HG02610 (cell line): ENCODE measurements around the gene PEX14.
A peak's percentile ranks its signal among the peaks of the same experiment; 100 is the strongest.
"Not testable (repeated sequence)": the region's sequence is repeated elsewhere in the genome, so short reads cannot be mapped to it uniquely, and the experiment has no call there.

ENCODE experiments used
- ATAC-seq: cut with Tn5 transposase; IDR thresholded peaks from one replicate; pipeline ENCODE4 v1.9.1; 2021; ENCODE audit warnings: mild to moderate bottlenecking, moderate library complexity; ENCODE audit not compliant: unreplicated experiment

The PEX14 gene

DNA sequence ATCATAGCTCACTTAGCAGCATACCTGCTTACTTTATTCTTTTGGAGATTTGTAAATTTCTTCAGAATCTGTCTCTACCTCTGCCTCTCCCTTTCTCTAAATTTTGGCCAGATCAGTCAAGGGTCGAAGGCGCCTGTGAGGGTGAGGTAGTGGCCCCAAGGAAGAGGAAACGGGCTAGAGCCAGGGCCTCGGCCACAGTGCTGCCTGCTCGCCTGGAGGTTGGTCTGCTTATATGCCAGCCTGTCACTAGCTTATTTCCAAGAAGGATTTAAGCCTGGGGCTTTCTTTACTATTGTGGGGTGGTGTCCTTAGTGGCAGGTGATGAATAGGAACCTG lies 19.6 kb downstream of the PEX14 start:
- no peak for ATAC-seq

DNA sequence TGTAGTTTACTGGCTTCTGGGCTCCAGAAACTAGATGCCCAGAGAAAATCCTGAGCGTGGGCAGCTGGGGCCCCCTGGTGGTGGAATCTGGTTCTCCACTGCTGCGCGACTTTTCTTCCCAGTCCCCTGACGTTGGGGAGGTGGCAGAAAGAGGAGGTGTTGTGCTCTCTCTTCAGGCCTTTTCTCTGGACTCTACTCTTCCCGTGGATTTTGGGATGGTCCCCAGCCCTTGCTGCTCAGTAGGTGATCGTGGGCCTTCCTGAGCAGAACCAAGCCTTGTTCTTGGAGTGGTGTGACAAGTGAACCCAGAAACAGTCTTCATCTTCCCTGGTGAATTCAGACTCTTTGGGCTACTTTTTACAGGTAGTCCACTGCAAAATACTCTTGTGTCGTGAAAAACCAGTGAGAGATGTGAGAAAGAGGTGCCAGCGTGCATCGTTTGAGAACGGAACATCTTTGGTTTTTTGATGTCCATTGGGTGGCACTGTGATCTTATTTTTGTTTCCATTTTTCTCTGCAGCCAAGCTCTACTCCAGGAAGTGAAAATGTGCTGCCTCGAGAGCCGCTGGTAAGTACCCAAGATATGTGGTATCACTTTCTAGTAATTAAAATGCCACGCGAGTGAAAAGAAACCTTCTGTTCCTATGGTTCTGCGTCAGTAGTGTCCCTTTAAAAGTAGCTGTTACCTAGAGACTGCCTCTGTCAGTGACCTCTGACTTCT lies 20.2 kb downstream of the PEX14 start:
- peak; percentile 65 for ATAC-seq

DNA sequence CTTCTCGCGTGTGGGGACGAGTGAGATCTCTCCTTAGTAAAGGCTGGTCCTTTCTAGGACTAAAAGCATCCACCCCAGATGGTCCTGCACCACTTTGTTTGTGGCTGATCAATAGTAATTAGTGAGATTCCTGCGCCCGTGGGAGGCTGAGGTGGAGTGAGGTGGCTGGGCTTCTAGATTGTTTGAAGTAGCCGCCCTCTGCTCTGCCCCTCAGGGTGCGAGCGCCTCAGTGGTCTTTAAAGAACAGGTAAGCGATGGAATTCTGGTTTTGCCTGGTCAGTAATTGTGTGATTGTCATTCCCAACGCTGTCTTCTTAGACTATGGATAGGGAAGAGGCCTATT lies 20.7 kb downstream of the PEX14 start:
- ATAC-seq, result no peak

DNA sequence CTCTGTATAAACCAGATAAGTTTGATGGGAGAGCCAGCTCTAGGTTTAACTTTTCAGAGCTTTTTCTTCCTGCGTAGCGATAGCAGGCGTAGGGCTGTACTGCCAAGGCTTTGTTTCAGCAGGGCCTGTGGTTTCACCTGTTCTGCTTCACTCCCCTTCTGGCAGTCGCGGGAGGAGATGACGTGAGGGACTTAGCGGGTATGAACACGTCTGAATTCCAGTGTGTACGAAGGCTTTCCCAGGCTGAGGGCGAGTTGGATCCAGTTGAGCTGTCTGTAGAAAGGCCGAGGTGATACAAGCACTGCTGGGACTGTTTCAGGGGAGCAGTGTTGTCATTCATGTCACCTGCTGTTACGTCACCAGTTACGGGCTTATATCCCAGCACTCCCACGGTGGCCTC lies 21.2 kb downstream of the PEX14 start:
- ATAC-seq, result no peak

DNA sequence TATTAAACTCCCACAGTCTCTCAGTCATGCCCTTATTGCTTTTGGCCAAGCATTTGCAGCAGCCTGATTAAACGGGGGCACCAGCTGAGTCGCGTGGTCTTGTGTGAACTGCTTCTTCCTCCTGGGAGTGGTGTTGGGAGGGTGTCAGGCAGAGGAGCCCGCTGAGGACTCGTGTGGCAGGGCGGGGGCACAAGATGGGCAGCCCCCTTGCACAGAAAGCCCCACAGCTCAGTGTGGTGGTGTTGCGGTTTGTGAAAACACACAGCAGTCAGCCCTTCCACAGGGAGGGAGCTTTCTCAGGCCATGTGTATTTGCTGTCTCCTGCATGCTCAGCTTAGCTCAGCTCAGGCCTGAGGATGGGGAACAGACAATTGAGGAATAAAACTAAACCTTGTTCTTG lies 22.4 kb downstream of the PEX14 start:
- ATAC-seq, result no peak

DNA sequence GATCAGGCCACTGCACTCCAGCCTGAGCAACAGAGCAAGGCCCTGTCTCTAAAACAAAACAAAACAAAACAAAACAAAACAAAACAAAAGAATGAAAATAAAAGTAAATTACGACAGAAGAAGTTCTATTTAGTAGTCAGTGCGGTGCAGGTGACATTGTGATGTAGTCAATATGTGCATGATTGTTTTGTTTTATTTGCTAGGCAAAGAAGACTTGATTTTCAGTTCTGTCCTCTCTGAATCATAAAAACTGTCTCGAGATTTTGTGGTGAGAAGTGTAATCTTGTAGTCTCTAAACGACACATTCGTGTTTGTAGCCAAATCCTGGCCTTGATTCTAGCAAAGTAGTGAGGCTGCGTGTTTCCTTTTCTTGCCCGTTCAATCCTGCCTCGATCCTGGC lies 23.5 kb downstream of the PEX14 start:
- no peak for ATAC-seq

DNA sequence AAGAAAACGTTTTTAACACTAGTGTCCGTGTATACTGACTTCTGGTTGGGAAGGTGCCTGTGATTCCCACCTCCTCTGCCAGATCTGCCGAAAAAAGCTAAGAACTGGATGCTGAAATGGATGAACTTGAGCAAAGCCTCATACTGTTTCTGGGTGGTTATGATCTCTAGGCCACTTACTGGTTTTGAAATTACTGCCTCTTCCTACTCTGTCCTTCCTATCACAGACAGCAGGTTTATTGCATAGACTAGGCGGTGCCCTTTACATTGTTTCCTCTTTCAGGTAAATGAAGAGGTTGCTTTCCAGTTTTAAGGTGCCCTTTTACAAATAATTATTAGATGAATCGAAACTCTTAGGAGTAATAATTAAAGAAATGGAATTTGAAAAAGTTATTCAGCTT lies 27.5 kb downstream of the PEX14 start:
- no peak for ATAC-seq

DNA sequence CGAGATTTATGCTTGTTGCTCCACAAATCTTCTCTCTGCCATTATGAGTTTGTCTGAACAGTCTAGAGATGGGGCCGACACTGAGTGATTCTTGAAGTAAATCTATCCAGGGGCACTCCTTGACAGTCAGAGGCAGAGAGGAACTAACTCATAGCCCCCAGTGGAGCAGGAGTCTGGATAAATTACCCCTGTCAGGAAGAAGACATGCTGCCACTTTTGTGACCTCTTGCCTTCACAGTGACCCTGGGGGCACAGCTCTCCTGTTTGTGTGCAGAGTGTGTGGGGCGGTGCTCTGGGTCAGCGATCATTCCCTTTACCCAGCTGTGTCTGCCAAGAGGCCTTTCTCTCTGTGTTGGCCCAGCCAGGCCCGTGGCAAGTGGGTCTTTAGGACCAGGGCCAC lies 29.5 kb downstream of the PEX14 start:
- no peak for ATAC-seq

DNA sequence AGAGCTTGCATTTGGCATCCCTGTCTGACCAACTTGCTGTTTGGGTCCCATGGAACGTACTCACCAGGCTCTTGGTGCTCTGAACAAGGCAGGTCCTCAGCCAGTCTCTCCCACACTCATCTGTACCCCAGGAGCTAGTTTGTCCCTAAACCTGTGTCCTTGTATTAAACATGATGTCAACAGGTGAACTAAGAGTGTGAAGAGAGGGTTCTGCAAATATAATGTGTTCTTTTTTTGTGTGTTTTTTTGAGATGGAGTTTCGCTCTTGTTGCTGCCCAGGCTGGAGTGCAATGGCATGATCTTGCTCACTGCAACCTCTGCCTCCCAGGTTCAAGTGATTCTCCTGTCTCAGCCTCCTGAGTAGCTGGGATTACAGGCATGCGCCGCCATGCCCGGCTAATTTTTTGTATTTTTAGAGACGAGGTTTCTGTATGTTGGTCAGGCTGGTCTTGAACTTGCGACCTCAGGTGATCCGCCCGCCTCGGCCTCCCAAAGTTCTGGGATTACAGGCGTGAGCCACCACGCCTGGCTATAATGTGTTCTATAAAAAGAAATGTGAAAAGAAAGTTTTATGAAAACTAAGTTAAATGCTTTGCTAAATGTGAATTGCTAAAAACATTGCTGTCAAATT lies 31.4 kb downstream of the PEX14 start:
- ATAC-seq, result not testable (repeated sequence)

DNA sequence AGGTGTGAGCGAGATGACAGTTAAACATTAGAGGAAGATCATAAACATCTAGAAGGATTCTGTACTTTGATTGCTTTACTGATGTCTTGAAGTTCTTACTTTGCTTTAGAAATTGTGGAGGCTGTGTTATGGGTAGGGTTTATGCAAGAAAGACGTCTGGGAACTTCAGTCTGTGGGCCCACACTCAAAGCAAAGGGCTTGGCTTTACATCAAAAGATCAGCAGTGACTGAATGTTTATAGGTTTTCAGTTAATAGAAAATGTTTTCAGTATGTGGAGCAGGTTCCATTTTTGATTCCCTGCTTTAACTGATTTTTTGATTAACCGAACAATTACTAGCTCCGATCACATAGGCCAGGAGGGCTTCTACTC lies 31.9 kb downstream of the PEX14 start:
- ATAC-seq, result no peak

DNA sequence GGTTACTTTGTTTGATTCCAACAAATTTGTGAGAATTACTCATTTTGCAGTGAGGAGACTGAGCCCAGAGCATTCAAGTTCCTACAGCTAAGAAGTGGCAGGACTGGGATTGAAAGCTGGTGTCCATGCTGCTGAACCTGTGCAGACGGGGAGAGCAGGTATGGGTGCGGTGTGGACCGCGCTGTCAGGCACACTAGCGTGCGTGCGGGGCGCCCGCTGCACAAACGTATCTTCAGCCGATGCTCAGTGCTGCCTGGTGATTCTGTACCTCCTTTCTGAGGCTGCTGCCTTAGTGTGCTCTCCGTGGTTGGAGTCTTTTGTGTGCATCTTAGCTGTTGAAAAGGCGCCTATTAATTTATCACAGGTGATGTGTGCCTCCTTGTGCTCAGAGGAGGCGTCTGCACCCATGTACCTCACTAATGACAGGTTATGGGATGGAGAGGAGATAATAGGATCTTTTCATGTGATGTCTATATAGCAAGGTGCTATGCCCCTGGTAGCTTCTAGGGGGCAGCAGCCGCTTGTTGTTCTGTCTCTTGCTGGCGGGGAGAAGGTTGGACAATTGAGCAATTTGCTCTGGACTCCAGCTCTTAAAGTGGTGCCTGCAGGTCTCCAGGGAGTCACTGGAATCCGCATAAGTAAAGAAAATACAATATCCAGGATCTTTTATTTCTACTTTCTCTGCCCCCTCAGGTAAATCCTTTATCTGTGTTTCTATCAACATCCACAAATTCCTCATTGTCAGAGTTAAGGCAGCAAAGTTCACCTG lies 32.5 kb downstream of the PEX14 start:
- ATAC-seq, result no peak

DNA sequence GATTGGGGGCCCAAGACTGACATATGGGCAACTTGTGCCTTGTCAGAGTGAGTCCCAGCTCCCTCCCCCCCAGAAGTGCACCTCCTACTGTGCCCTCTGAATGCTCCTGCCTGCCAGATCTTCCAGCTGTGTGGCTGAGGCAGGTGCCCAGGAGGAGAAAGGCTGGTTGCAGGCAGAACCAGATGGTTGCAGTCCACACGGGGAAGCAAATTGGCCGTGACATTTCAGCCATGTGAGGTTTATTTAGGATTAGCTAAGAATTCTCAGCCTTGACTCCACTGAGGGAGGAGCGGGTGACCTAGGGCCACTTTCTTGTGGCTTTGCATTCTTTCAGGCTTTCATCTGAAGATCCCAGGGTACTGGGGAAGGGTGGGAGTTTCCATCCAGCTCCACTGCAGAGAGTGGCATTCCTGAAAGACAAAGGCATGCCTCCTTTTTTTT lies 33.8 kb downstream of the PEX14 start:
- ATAC-seq, result no peak

DNA sequence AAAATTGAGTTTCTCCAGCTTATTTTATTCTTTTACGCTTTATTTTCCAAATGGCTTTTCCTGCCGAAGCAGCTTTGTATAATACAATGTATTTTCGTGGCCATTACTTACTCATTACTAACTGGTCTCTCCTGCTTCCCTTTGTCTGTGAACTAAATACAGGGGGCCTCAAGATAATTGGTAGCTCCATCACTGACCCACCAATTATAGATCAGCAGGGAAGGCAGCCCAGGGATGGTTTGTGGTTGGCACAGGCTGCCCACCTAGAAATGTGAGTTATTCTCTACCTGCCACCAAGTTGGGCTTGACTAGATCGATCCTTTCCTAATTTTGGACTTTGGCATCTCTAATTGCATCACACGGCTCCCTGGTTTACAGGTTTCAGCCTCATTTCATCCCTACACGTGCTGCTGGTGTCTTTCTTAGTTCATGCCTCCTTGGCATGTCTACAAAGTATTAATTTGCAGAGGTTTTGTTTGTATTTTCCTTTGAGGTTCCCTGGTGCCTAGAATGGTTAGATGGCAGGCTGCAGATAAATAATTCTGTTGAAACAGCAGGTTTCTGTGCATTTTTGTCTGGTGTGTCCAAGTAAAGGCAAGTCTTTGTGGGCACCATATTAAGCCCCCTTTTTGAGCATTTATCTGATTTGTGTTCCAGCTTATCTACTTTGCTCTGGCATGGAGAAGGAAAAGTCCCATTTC lies 35.2 kb downstream of the PEX14 start:
- ATAC-seq, result no peak

DNA sequence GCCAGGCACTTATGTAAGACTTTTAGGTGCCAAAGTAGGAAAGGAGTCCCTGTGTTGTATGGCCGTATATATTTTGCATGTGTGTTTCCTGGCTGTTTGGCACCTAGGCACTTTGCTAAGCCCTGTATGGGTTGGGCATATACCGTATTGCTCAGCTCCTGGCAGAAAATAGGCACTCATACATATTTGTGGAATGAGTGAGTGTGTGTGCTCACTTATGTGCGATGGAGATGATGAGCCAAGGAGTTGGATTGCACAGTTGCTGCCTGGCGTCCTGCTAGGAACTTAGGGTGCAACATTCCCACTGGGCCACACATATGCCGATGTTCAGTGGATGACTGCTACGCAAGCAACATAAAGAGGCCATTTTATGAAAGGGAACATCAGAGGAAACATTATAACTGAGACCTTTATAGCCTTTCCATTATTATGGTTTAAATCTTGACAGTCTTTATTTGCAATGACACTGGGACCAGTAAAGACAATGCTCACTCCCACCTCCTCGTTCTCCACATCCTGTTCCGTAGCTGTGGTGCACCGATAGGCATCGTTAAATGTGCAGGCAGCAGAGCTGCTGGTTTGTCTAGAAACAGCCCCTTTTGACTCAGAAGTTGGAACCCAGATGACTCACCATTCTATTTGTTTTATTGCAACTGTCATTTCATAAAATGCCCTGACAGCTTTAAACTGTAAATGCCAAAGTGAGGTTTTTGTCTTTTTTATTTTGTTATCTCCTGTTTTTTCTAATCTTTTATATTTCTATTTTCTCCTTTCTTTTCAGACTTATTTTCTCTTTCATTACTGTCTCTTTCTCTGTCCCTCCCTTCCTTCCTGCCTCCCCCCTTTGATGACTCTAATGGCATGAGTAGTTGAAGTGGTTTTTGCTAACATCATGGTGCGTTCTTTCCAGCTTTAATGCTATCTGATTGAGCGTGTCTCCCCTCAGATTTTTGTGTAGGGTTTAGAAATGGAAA lies 36.1 kb downstream of the PEX14 start:
- peak; percentile 82 for ATAC-seq

DNA sequence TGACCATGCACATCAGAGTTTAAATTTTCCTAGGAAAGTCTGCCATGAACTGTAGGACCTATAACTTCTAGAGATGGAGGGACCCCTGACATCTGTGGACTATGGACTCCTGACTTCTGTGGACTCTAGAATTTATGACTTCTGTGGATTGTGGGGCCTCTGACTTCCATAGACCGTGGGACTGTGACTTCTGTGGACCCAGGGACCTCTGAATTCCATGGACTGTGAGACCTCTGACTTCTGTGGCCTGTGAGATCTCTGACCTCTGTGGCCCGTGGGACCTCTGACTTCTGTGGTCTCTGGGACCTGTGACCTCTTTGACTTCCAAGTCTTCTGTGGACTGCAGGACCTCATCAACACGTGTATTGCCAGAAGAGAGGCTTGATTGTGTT lies 36.7 kb downstream of the PEX14 start:
- no peak for ATAC-seq

DNA sequence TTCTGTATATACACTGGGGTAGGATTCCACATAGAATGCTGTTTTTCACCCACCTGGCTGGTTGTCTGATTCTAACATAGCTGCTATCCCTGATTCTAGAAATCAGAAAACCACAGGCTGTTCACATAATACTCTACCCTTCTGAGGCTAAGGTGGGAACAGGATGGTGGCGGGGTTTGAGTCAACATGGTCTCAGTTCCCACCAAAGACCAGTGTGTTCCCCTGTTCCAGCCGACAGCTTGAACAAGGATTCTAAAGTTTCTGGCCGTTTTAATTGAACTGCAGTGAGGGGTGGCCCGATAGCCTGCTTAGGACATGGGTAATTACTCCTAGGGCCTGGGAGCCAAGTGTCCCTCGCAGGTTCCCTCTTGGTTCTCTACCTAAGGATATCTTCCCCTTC lies 38.4 kb downstream of the PEX14 start:
- ATAC-seq, result no peak

DNA sequence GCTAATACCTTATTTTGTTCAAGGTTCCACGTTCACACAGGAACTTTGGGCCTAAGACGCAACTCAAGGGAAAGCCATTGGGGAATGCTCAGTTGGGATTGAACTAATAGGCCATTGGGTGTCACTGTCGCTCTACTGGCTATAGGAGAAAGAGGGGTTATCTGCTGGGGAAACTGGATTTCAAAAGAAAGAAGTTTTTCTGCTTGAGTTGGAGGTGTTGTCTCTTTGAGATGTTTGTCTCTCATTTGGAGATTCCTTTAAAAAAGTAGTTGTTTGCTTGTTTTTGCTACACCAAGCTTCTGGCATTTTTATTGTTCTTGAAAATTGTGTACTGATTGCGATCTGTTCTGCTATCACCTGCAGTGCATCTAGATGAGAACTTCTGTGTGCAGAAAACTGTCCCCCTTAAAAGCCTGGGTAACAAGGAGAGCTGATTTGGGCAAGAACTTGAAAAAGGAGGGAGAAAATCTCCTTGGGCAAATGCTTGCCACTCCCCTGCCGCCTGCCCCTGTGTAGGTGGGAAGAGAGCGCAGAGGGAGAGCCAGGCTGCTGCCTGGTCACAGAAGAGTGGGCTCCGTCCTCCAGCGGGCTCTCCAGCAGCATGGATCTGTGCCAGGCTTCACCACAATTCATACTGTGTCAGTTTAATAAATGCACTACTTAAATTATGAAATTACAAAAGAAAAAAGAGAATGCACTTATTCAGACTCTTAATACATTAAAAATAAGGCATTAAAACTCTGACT lies 39.9 kb downstream of the PEX14 start:
- ATAC-seq, result no peak

DNA sequence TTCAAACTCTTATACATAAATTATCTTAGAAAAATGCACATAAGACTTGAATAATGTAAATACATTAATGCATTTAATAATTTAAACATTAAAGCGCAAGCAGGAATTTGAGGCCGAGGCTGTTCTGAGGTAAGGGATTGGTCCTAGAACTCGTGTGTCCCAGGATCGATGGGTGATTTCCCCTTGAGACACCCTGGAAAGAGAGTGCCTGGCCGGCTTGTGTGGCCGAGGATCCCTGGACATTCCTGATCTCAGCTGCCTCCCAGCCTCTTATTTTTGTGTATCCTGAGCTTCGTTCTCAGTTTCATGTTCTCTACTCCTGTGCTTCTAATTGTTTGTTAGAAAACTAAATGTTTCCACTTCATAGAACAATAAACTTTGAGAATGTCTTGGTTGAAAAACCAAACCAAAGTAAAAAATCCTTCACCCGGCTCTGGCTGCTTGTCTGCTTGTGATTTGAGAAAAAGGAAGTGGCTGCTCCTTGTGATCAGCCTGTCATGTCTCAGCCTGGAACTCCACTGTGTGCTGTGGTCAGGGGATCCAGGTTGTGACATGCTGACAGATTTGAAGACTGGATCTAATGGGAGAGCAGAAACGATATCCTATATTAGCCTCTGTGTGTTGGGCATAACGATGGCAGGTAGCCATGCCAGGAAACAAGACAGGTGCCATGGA lies 40.7 kb downstream of the PEX14 start:
- no peak for ATAC-seq

DNA sequence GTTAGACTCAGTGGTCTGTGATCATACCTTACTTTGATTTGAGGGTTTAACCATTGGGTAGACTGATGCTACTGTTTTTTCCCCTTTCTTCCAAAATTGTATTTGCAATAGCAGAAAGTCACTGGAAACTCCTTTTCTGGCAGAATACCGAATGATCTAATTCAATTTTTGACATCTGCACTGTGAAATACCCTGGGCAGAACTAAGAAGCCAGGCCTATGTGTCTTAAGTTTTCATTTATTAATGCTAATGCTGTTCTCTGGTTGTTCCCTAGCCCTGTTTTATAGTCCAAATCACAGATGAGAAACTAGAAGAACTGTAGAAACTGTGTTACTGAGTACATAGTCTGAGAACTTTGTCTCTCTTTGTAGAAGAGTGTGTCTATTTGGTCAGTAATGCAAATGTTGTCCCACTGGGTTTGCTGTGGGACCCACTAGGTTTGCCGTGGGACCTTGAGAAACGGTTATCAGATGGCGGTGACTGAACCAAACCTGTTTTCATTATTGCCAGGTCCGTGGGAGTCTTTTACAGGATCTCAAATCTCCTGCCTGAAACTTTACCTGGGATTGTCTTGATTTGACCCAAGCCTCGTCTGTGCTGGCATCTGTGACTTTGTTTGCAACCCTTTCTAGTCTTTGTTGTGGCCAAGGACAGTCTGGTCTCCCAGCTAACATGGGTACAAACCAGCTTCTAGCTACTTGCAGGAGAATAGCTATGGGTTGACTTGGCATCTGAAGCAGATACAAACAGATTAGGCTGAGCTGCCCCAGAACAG lies 41.4 kb downstream of the PEX14 start:
- ATAC-seq, result no peak
